Measurements from ENCODE around the gene EFTUD2. TPM values are rescaled to one million over a fixed set of nuclear protein-coding genes. Genes with fewer than 3 reads are reported as not detected.
A peak's percentile ranks its signal among the peaks of the same experiment; 100 is the strongest.

Gene EFTUD2
- total RNA-seq, 1 experiment from 2014 or later = 162 TPM

DNA sequence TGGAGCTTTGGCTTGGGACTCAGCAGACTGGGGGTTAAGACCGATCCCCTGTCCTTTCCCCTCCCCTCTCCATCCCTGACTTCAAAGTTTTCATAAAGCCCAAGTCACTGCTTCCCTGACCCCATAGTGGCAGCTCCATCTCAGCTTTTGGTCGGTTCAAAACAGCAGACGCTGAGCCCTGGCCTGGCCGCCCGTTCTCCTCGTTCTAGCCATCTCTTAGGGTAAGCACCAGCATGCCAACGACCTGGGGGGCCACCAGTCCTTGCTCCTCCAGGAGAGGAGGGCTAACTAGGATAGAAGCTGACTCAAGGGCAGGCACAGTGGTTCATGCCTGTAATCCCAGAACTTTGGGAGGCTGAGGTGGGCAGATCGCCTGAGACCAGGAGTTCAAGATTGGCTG is 53.0 kb downstream of the EFTUD2 start:
- peaks cover 43% of the 10 kb centered on the region for H3K4me1 Mint-ChIP-seq
- ATAC-seq (no peak), DNase-seq (ENCODE audit: low spot score) (no peak)
- no peaks in the 10 kb centered on the region for H3K27me3 Mint-ChIP-seq (ENCODE audit: low read depth)
- peaks cover 11% of the 10 kb centered on the region for H3K36me3 Mint-ChIP-seq
- POLR2A ChIA-PET = interaction anchor here (0.6 kb wide), 1 partner anchor 10 kb away, joined by 3 read pairs; no protein-coding TSS in a partner anchor
- H3K4me3 Mint-ChIP-seq = no peak overlapping the region
- TF ChIP-seq, protein P1, sequence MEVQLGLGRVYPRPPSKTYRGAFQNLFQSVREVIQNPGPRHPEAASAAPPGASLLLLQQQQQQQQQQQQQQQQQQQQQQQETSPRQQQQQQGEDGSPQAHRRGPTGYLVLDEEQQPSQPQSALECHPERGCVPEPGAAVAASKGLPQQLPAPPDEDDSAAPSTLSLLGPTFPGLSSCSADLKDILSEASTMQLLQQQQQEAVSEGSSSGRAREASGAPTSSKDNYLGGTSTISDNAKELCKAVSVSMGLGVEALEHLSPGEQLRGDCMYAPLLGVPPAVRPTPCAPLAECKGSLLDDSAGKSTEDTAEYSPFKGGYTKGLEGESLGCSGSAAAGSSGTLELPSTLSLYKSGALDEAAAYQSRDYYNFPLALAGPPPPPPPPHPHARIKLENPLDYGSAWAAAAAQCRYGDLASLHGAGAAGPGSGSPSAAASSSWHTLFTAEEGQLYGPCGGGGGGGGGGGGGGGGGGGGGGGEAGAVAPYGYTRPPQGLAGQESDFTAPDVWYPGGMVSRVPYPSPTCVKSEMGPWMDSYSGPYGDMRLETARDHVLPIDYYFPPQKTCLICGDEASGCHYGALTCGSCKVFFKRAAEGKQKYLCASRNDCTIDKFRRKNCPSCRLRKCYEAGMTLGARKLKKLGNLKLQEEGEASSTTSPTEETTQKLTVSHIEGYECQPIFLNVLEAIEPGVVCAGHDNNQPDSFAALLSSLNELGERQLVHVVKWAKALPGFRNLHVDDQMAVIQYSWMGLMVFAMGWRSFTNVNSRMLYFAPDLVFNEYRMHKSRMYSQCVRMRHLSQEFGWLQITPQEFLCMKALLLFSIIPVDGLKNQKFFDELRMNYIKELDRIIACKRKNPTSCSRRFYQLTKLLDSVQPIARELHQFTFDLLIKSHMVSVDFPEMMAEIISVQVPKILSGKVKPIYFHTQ (CRISPR knock-in tag; IDR thresholded peaks at IDR 0.05) = no peak
- TF ChIP-seq ZNF423 (CRISPR knock-in tag; IDR thresholded peaks at IDR 0.05) (no peak), NR2C2 (CRISPR knock-in tag; IDR thresholded peaks at IDR 0.05) (no peak), OVOL2 (CRISPR knock-in tag; IDR thresholded peaks at IDR 0.05; ENCODE audit: borderline replicate concordance) (no peak), MXD4 (CRISPR knock-in tag; IDR thresholded peaks at IDR 0.05; ENCODE audit: borderline replicate concordance) (no peak), SMAD3 (CRISPR knock-in tag; IDR thresholded peaks at IDR 0.05; ENCODE audit: borderline replicate concordance) (no peak), FOXP1 (CRISPR knock-in tag; IDR thresholded peaks at IDR 0.05; ENCODE audit: borderline replicate concordance) (no peak), MYBL2 (CRISPR knock-in tag; IDR thresholded peaks at IDR 0.05) (no peak), STAT6 (CRISPR knock-in tag; conservative IDR thresholded peaks at IDR 0.05; ENCODE audit: low read depth) (no peak), TEAD4 (CRISPR knock-in tag; IDR thresholded peaks at IDR 0.05) (no peak), ETV6 (CRISPR knock-in tag; IDR thresholded peaks at IDR 0.05) (no peak)
- TF ChIP-seq, protein P2, sequence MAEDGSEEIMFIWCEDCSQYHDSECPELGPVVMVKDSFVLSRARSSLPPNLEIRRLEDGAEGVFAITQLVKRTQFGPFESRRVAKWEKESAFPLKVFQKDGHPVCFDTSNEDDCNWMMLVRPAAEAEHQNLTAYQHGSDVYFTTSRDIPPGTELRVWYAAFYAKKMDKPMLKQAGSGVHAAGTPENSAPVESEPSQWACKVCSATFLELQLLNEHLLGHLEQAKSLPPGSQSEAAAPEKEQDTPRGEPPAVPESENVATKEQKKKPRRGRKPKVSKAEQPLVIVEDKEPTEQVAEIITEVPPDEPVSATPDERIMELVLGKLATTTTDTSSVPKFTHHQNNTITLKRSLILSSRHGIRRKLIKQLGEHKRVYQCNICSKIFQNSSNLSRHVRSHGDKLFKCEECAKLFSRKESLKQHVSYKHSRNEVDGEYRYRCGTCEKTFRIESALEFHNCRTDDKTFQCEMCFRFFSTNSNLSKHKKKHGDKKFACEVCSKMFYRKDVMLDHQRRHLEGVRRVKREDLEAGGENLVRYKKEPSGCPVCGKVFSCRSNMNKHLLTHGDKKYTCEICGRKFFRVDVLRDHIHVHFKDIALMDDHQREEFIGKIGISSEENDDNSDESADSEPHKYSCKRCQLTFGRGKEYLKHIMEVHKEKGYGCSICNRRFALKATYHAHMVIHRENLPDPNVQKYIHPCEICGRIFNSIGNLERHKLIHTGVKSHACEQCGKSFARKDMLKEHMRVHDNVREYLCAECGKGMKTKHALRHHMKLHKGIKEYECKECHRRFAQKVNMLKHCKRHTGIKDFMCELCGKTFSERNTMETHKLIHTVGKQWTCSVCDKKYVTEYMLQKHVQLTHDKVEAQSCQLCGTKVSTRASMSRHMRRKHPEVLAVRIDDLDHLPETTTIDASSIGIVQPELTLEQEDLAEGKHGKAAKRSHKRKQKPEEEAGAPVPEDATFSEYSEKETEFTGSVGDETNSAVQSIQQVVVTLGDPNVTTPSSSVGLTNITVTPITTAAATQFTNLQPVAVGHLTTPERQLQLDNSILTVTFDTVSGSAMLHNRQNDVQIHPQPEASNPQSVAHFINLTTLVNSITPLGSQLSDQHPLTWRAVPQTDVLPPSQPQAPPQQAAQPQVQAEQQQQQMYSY (CRISPR knock-in tag; IDR thresholded peaks at IDR 0.05) = no peak
- TF ChIP-seq, protein P3, sequence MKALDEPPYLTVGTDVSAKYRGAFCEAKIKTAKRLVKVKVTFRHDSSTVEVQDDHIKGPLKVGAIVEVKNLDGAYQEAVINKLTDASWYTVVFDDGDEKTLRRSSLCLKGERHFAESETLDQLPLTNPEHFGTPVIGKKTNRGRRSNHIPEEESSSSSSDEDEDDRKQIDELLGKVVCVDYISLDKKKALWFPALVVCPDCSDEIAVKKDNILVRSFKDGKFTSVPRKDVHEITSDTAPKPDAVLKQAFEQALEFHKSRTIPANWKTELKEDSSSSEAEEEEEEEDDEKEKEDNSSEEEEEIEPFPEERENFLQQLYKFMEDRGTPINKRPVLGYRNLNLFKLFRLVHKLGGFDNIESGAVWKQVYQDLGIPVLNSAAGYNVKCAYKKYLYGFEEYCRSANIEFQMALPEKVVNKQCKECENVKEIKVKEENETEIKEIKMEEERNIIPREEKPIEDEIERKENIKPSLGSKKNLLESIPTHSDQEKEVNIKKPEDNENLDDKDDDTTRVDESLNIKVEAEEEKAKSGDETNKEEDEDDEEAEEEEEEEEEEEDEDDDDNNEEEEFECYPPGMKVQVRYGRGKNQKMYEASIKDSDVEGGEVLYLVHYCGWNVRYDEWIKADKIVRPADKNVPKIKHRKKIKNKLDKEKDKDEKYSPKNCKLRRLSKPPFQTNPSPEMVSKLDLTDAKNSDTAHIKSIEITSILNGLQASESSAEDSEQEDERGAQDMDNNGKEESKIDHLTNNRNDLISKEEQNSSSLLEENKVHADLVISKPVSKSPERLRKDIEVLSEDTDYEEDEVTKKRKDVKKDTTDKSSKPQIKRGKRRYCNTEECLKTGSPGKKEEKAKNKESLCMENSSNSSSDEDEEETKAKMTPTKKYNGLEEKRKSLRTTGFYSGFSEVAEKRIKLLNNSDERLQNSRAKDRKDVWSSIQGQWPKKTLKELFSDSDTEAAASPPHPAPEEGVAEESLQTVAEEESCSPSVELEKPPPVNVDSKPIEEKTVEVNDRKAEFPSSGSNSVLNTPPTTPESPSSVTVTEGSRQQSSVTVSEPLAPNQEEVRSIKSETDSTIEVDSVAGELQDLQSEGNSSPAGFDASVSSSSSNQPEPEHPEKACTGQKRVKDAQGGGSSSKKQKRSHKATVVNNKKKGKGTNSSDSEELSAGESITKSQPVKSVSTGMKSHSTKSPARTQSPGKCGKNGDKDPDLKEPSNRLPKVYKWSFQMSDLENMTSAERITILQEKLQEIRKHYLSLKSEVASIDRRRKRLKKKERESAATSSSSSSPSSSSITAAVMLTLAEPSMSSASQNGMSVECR (CRISPR knock-in tag; IDR thresholded peaks at IDR 0.05; ENCODE audit: borderline replicate concordance) = no peak
- TF ChIP-seq, protein P4, sequence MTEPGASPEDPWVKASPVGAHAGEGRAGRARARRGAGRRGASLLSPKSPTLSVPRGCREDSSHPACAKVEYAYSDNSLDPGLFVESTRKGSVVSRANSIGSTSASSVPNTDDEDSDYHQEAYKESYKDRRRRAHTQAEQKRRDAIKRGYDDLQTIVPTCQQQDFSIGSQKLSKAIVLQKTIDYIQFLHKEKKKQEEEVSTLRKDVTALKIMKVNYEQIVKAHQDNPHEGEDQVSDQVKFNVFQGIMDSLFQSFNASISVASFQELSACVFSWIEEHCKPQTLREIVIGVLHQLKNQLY (CRISPR knock-in tag; IDR thresholded peaks at IDR 0.05) = no peak
- CTCF ChIA-PET = interaction anchor here (0.5 to 3.3 kb wide), 5 partner anchors 15 to 259 kb away, joined by 3 to 33 read pairs (median 4); no protein-coding TSS in a partner anchor
- H3K27ac Mint-ChIP-seq = peak overlapping the region; percentile 14
- no peaks in the 10 kb centered on the region for H3K9me3 Mint-ChIP-seq

Measured in WTC11 (cell line).